HG03103 (cell line): Measurements from ENCODE around the gene ADGRA3.
A peak's percentile ranks its signal among the peaks of the same experiment; 100 is the strongest.
"Not testable (repeated sequence)": the region's sequence is repeated elsewhere in the genome, so short reads cannot be mapped to it uniquely, and the experiment has no call there.

Experiments
- ATAC-seq: cut with Tn5 transposase; IDR thresholded peaks from one replicate; pipeline ENCODE4 v1.9.1; 2021; ENCODE audit warnings: low read depth; ENCODE audit not compliant: unreplicated experiment

Gene ADGRA3

DNA sequence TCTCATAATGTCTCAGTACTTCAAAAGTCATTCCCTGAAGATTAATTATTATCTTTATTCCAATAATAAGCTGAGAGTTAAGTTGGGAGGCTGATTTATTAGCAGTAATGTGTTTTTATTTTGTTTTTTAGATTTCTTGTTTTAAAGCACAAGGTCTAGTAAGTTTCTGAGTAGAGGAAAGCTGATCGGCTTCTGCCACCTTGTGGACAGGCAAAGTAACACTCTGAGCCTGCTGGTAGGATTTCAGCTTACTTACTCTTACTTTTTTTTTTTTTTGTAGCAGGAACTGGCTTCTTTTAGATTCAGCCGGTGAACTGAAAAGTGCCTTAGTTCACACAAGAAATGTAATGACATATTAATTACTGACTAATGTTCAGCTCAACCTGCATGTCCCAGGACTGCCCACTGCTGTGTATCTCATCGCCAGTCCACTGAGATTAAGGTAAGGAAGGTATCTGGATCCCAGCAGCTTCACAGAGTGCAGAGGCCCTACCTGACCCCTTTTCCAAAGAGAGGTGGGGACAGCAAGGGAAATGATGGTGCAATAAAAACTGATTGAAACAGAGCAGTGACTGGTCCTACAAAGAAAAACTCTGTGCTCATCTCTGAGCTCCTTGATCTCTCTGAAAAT, 126.5 kb downstream of the ADGRA3 start:
- peak; percentile 91 for ATAC-seq

- no peak for ATAC-seq
Measured at GRCh38 chr4:22385611-22386011, 130.3 kb downstream of the ADGRA3 start.

DNA sequence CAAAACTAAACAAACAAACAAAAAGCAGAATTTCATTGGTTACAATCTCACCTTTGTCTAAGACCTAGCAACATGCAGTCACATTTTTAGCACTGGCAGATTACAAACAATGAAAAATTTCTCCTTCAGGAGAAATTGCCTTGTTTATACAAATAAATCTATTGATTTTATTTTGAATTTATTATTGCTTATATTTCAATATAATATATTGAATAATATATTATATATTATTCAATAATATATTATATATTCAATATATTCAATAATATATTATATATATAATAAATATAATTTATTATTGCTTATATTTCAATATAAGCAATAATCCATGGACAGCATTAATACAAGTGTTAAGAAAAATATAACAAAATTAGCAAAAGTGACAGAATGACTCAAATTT, 131.7 kb downstream of the ADGRA3 start:
- no peak for ATAC-seq

DNA sequence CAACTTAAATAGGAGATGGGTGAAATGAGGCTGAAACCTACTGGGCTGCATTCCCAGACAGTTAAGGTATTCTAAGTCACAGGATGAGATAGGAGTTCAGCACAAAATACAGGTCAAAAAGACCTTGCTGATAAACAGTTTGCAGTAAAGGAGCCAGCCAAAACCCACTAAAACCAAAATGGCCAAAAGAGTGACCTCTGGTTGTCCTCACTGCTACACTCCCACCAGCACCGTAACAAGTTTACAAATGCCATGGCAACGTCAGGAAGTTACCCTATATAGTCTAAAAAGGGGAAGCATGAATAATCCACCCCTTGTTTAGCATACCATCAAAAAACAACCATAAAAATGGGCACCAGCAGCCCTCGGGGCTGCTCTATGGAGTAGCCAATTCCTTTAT, 133.7 kb downstream of the ADGRA3 start:
- not testable (repeated sequence) for ATAC-seq

- ATAC-seq = no peak
Measured at GRCh38 chr4:22372986-22373385, 142.9 kb downstream of the ADGRA3 start.

DNA sequence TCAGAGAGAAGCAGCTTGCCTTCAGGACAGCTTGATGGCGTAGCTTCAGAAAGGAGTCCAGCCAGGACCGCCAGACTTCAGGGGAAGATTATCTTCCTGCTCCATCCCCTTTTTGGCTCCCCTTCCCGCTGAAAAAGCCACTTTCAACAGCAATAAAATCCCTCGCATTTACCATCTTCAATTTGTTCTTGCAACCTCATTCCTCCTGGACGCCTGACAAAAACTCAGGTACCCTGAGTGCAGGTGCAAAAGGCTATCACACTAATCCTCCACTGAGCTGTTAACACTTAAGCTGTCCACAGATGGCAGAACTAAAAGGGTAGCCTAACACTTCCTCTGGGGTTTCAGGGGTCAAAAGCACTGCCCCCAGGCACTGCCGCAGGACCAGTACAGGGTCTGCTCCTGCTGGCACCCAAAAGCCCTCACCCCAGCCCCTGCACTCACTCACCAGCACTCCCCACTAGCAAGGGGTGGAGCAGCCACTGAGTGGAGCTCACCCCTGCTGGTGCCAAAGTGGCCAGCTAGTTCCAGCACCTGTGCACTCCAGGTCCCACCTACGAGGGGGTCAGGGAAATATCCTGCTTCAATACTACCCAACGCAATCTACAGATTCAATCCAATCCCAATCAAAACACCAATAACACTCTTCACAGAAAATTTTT, 145.8 kb downstream of the ADGRA3 start:
- no peak for ATAC-seq

GRCh38 chr4:22363787-22364186, 152.1 kb downstream of the ADGRA3 start:
- ATAC-seq = no peak

- ATAC-seq = no peak
Measured at GRCh38 chr4:22363036-22363435, 152.8 kb downstream of the ADGRA3 start.

DNA sequence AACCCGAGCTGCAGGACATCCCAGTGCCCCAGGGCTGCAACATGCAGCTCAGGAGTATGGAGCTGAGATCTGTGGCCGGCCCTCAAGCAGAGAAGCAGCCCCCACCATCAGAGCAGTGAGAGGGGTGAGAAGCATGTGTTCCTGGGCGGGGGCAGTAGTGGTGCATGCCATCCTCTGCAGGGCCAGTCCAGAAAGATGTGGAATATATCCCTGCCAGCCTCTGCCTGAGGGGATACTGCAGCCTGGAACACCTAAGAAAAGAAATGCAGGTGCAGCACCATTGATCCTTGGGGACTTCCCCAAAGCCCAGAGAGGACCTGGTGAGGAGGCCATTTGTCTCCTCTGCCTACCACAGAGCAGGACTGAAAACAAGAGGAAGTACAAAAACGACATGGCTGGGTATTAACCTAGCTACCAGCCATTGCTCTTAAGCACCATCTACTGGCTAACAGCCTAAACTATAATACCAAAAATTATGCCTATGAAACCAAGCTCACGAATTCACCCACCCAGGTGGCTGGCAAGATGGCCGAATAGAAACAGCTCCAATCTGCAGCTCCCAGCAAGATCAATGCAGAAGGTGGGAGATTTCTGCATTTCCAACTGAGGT, 158.8 kb downstream of the ADGRA3 start:
- no peak for ATAC-seq

- ATAC-seq = no peak
Measured at GRCh38 chr4:22348410-22348809, 167.5 kb downstream of the ADGRA3 start.

GRCh38 chr4:22345678-22346077, 170.2 kb downstream of the ADGRA3 start:
- ATAC-seq = no peak

- ATAC-seq = no peak
Measured at GRCh38 chr4:22345055-22345454, 170.8 kb downstream of the ADGRA3 start.

- ATAC-seq = no peak
Measured at GRCh38 chr4:22343606-22344005, 172.3 kb downstream of the ADGRA3 start.

- no peak for ATAC-seq
Measured at GRCh38 chr4:22339491-22339890, 176.4 kb downstream of the ADGRA3 start.

DNA sequence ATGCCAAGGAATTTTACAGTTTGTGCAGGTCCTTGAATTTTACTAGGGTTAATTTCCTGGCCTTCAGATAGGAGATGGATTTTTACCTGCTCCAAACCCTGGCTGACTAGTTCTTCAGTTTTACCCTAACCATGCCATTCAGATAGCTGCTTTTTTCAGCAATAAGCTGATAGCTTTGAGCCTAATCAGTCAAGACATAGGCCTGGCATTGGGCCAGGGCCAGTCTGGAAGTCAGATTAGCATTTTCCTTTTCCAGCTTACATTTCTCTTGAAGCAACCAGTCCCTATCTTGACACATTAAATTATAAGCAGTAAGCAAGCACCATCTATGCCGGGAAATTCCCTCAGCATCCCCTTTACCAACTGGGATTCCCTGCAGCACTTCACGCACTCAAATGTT, 177.1 kb downstream of the ADGRA3 start:
- no peak for ATAC-seq
